Motor neuron (in vitro differentiated cells): Measurements from ENCODE around the gene C1orf141. TPM values are rescaled to one million over a fixed set of nuclear protein-coding genes. Genes with fewer than 3 reads are reported as not detected.

ENCODE experiments used
- ATAC-seq, 8 experiments: fragments of 200-7000 bp; cut with Tn5 transposase; replicated peaks in 6 of 8; 2 replicates each; pipeline ENCODE4 v1.8.0; 2021; ENCODE audit warnings: mild to moderate bottlenecking in 8 of 8, moderate library complexity in 8 of 8
- H3K27ac ChIP-seq, 2 donors: fragments of 250-450 bp; sonication (Bioruptor Pico); 2 replicates each; pipeline ENCODE4 v1.9.0; 2021; ENCODE audit warnings: antibody characterized with exemption in 2 of 2, mild to moderate bottlenecking in 2 of 2, moderate library complexity in 1 of 2
- H3K4me1 ChIP-seq, 2 donors: fragments of 250-450 bp; sonication (Bioruptor Pico); replicated peaks in 1 of 2; 2 replicates each; pipeline ENCODE4 v1.6.1; 2021; ENCODE audit warnings: antibody characterized with exemption in 2 of 2, mild to moderate bottlenecking in 2 of 2, moderate library complexity in 1 of 2
- H3K4me3 ChIP-seq, 5 donors: fragments of 250-450 bp; sonication (Bioruptor Pico); 2 replicates each; pipeline ENCODE4 v1.9.0; 2021; ENCODE audit warnings: antibody characterized with exemption in 5 of 5, mild to moderate bottlenecking in 5 of 5, moderate library complexity in 4 of 5
- WGBS, 10 experiments: fragments of 450-650 bp; shearing (Covaris generic); methylation state at CpG; one replicate each; pipeline ENCODE4 v1.0.0; 2022; 5-methylcytosine and 5-hydroxymethylcytosine counted together
- in situ Hi-C, 9 experiments: fragments of 400-800 bp; cut with MboI; loops; one replicate each; pipeline ENCODE4 v1.15.0; 2021; ENCODE audit warnings: low sequenced_read_pairs in 9 of 9, low pct_unique_long_range_greater_than_20kb in 2 of 9; ENCODE audit not compliant: unreplicated experiment in 9 of 9
- total RNA-seq, 8 experiments: library from RNA; unstranded; fragments of 300-600 nt; gene quantifications; 2 replicates each; pipeline versions ENCODE4 v1.2.3 to v1.2.4, GENCODE V29; 2022

C1orf141 gene
- total RNA-seq, 8 experiments from 2014 or later, result 0.05 to 0.50 (median 0.14) TPM; not detected in 1

GRCh38 chr1:67043366-67043765, 91.4 kb downstream of the C1orf141 start:
- Histone ChIP-seq H3K4me3 (no peak overlapping the region), H3K27ac (no peak overlapping the region), H3K4me1 (no peaks in the 10 kb centered on the region)
- 80 to 100% (median 90%) methylated on average over 1 to 3 of the region's 3 CpGs; no CpG with 5 or more reads in 3 of the 10 experiments for WGBS, 10 experiments
- no peak for ATAC-seq
- in situ Hi-C loops, result no loop called here

Other genes starting within 250 kb of the C1orf141 start
- 10 to 100 TPM in 5 of 8 experiments, 1 to 10 TPM in 3; 3.6 to 69.8 (median 11.3) TPM for gene DNAI4, start 210.1 kb downstream of the C1orf141 start, total RNA-seq
- gene MIER1, start 210.0 kb downstream of the C1orf141 start, total RNA-seq, result 10 to 100 TPM; 23.2 to 51.6 (median 28.6) TPM
- 10 to 100 TPM in 5 of 8 experiments, 1 to 10 TPM in 3; 9.1 to 23.0 (median 11.9) TPM for gene SLC35D1, start 80.8 kb downstream of the C1orf141 start, total RNA-seq
- under 1 TPM in 4 of 8 experiments, not detected in 4; 0.14 to 0.87 (median 0.48) TPM for gene IL23R, start 31.5 kb upstream of the C1orf141 start, total RNA-seq
- 1 to 10 TPM in 3 of 8 experiments, under 1 TPM in 5; 0.16 to 4.1 (median 0.61) TPM for gene IL12RB2, start 172.9 kb upstream of the C1orf141 start, total RNA-seq